GM12892 (cell line): ENCODE results near the gene P2RX3.
A peak's percentile ranks its signal among the peaks of the same experiment; 100 is the strongest.
"Not testable (repeated sequence)": the region's sequence is repeated elsewhere in the genome, so short reads cannot be mapped to it uniquely, and the experiment has no call there.

ENCODE experiments used
- DNase-seq: peaks from one replicate; pipeline ENCODE4 v3.0.0; 2011; ENCODE audit not compliant: insufficient read length
- FAIRE-seq: peaks from 2 replicates; lab custom pipeline; 2011; peaks lifted over from hg19 to GRCh38; lab: Jason Lieb, UNC
- POLR2A ChIP-seq: IDR thresholded peaks from 2 replicates; pipeline ENCODE4 v1.6.1; 2011; ENCODE audit warnings: low read depth, low read length, control low read depth
- POLR2AphosphoS5 ChIP-seq: IDR thresholded peaks from 2 replicates; pipeline ENCODE4 v1.6.1; 2011; ENCODE audit warnings: low read depth, low read length, control low read depth
- TAF1 ChIP-seq: IDR thresholded peaks from 2 replicates; pipeline ENCODE4 v1.6.1; 2011; ENCODE audit warnings: low read depth, mild to moderate bottlenecking, control low read depth, low read length, borderline replicate concordance

The P2RX3 gene

GRCh38 chr11:57399972-57400578, 61.9 kb downstream of the P2RX3 start:
- no peak for TF ChIP-seq TAF1
- TF ChIP-seq POLR2A: no peak
- no peak for TF ChIP-seq POLR2AphosphoS5
- no peak for FAIRE-seq
- no peak for DNase-seq

GRCh38 chr11:57402188-57403002, 64.2 kb downstream of the P2RX3 start:
- FAIRE-seq (peak; percentile 74), DNase-seq (no peak)
- TF ChIP-seq TAF1 (no peak), POLR2AphosphoS5 (peak; percentile 58; the same call in 1 of the 2 replicates), POLR2A (0 out of 2 replicates have a peak, but pooled peaks have one; percentile 4)

DNA sequence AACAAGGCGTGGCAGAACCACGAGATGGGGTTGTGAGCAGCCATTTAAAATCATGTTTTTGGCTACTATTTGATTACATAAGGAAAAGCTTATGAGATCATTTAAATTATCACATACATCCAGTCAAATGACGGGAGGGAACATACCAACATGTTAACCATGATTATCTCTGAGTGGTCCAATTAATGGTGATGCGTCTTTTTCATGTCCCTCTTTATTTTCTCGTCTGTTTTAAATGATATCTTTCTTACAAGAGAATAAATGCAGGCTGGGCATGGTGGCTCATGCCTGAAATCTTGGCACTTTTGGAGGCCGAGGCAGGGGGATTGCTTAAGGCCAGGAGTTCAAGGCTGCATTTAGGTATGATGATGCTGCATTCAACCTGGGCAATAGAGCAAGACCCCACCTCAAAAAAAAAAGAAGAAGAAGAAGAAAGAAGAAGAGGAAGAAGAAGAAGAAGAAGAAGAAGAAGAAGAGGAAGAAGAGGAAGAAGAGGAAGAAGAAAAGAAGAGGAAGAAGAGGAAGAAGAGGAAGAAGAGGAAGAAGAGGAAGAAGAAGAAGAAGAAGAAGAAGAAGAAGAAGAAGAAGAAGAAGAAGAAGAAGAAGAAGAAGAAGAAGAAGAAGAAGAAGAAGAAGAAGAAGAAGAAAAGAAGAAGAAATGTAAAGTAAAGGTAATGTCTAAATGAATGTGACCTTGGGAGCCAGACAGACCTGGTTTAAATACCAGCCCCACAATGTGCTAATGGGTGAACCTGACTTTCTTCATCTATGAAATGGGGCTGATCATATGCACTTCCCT, 65.0 kb downstream of the P2RX3 start:
- not testable (repeated sequence) for DNase-seq
- TF ChIP-seq POLR2A: 0 out of 2 replicates have a peak, but pooled peaks have one; percentile 2
- peak; percentile 86 for FAIRE-seq

DNA sequence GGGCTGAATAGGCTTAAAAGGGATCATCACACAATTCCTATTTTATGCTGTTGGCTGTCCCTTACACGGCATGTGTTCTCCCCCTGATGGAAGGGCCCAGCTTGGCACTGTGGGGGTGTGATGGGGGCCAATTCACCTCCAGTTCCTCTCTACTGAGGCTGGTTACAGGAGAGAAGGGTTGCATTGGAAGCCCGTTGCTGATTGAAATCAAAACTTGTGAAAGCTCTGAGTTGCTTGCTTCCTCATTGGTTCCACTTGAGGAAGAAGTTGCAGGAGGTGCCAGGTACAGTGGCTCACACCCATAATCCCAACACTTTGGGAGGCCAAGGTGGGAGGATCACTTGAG, 65.6 kb downstream of the P2RX3 start:
- DNase-seq: no peak
- no peak for TF ChIP-seq POLR2A
- no peak for TF ChIP-seq POLR2AphosphoS5
- no peak for TF ChIP-seq TAF1
- no peak for FAIRE-seq

- TF ChIP-seq POLR2AphosphoS5: no peak; the same call in 1 of the 2 replicates
- TF ChIP-seq TAF1: no peak
- TF ChIP-seq POLR2A: no peak
- FAIRE-seq: peak; percentile 54
- no peak for DNase-seq
These were observed 67.2 kb downstream of the P2RX3 start for GRCh38 chr11:57405271-57405860.

GRCh38 chr11:57406337-57406904, 68.3 kb downstream of the P2RX3 start:
- DNase-seq (no peak), FAIRE-seq (peak; percentile 87)
- TF ChIP-seq POLR2A (peak; percentile 66), POLR2AphosphoS5 (peak; percentile 81), TAF1 (no peak)

- FAIRE-seq (peak; percentile 73), DNase-seq (no peak)
- TF ChIP-seq TAF1 (no peak), POLR2AphosphoS5 (no peak), POLR2A (no peak)
These were observed 69.1 kb downstream of the P2RX3 start for GRCh38 chr11:57407010-57407920.

- DNase-seq (no peak), FAIRE-seq (peak; percentile 73)
- no peak for TF ChIP-seq POLR2A
- TF ChIP-seq TAF1: no peak
- TF ChIP-seq POLR2AphosphoS5: no peak
These were observed 69.9 kb downstream of the P2RX3 start for GRCh38 chr11:57407941-57408475.

GRCh38 chr11:57408771-57409170, 70.6 kb downstream of the P2RX3 start:
- TF ChIP-seq POLR2A: no peak
- TF ChIP-seq POLR2AphosphoS5: no peak
- no peak for TF ChIP-seq TAF1
- FAIRE-seq (no peak), DNase-seq (no peak)
